ENCODE results near the gene CISD1.

DNA sequence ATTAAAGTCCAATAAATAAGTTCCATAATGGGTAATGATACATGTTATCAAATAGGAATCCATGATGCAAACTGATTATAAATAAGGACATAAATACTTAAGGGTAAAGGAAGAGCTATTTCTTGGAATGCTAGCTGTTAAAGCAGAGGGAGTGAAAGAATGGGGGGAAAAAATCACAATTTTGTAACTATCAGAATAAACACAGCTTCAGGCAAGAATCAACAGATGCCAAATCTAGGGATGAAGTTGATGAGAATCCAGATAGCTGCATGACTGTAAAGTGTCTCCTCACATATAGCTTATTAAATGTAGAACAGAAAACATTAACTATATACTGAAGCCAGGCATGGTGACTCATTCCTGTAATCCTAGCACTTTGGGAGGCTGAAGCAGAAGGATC is 6.2 kb upstream of the CISD1 start:
- TF ChIP-seq TAF1 (IDR thresholded peaks at IDR 0.05; ENCODE audit: borderline replicate concordance, insufficient read depth, low read length): no peak
- TF ChIP-seq POLR2AphosphoS5 (IDR thresholded peaks at IDR 0.05; ENCODE audit: low read depth, low read length): no peak
- TF ChIP-seq, protein P1, sequence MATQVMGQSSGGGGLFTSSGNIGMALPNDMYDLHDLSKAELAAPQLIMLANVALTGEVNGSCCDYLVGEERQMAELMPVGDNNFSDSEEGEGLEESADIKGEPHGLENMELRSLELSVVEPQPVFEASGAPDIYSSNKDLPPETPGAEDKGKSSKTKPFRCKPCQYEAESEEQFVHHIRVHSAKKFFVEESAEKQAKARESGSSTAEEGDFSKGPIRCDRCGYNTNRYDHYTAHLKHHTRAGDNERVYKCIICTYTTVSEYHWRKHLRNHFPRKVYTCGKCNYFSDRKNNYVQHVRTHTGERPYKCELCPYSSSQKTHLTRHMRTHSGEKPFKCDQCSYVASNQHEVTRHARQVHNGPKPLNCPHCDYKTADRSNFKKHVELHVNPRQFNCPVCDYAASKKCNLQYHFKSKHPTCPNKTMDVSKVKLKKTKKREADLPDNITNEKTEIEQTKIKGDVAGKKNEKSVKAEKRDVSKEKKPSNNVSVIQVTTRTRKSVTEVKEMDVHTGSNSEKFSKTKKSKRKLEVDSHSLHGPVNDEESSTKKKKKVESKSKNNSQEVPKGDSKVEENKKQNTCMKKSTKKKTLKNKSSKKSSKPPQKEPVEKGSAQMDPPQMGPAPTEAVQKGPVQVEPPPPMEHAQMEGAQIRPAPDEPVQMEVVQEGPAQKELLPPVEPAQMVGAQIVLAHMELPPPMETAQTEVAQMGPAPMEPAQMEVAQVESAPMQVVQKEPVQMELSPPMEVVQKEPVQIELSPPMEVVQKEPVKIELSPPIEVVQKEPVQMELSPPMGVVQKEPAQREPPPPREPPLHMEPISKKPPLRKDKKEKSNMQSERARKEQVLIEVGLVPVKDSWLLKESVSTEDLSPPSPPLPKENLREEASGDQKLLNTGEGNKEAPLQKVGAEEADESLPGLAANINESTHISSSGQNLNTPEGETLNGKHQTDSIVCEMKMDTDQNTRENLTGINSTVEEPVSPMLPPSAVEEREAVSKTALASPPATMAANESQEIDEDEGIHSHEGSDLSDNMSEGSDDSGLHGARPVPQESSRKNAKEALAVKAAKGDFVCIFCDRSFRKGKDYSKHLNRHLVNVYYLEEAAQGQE (IDR thresholded peaks at IDR 0.05; ENCODE audit: insufficient read depth in 1 of 2, low read depth in 2 of 2, low read length in 2 of 2): no peak
